ENCODE data around the gene PSMF1.

The PSMF1 gene, protein sequence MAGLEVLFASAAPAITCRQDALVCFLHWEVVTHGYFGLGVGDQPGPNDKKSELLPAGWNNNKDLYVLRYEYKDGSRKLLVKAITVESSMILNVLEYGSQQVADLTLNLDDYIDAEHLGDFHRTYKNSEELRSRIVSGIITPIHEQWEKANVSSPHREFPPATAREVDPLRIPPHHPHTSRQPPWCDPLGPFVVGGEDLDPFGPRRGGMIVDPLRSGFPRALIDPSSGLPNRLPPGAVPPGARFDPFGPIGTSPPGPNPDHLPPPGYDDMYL

DNA sequence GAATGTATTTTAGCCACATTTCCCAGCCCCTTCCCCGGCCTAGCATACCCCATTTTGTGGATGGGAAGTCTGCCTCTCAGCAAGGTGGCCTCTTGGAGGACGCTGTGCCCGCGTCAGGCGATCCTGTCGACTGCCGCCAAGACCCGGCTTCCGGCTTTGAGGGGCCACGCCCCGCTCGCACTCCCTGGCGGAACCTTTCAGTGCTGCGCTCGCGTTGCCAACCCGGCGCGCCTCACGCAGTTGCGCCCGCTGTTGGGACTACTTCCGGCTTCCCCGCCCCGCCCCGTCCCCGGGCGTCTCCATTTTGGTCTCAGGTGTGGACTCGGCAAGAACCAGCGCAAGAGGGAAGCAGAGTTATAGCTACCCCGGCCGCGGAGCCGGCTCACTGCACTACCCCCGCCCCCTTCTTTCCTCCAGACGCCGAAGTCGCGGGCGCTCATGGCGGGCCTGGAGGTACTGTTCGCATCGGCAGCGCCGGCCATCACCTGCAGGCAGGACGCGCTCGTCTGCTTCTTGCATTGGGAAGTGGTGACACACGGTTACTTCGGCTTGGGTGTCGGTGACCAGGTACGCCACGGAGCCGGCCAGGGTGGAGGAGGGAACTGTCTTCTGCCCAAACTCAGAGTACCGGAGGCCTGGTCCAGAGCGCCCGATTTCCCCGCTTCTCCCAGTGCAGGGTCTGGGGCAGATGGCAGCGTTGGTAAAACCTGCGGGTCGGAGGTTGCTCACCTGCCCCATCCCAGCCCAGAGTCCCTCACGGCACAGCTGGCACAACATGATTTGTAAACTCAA is at the start of gene PSMF1:
Gene PSMF1 (plus strand): TSS at position 267 of the 792 bp plus-strand sequence. CDS start 172 bp downstream, at position 439.
- peaks cover 51% of the 10 kb centered on the region for H3K4me1 Mint-ChIP-seq
- peaks cover 14% of the 10 kb centered on the region for H3K36me3 Mint-ChIP-seq
- H3K9me3 Mint-ChIP-seq, result no peaks in the 10 kb centered on the region
- H3K4me3 Mint-ChIP-seq, result peak within 1 kb of the TSS; percentile 90
- H3K27ac Mint-ChIP-seq, result peak within 1 kb of the TSS; percentile 84
- H3K27me3 Mint-ChIP-seq, result no peaks in the 10 kb centered on the region

DNA sequence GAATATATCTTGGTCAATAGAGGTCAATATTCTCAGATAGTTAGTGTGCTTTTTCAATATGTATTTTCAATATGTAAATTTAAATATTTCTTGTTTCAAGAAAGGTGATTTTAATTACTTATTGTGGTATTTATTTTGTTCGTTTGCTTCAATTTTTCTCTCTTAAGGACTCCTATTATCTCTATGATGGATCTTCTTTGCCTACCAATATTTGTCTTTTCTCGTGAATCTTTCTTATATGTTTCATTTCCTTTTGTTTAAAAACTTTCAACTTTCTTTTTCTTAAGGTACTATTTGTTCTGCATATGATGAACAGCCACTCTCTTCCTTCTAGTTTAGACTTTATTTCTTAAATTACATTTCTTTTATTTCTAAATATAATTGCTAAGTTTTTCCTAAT is 46.1 kb upstream of the PSMF1 start:
- no peak overlapping the region for H3K27ac Mint-ChIP-seq
- H3K4me1 Mint-ChIP-seq, result no peaks in the 10 kb centered on the region
- H3K4me3 Mint-ChIP-seq, result no peak overlapping the region
- H3K36me3 Mint-ChIP-seq, result peaks cover 16% of the 10 kb centered on the region
- H3K9me3 Mint-ChIP-seq, result peaks cover 12% of the 10 kb centered on the region
- H3K27me3 Mint-ChIP-seq, result no peaks in the 10 kb centered on the region

DNA sequence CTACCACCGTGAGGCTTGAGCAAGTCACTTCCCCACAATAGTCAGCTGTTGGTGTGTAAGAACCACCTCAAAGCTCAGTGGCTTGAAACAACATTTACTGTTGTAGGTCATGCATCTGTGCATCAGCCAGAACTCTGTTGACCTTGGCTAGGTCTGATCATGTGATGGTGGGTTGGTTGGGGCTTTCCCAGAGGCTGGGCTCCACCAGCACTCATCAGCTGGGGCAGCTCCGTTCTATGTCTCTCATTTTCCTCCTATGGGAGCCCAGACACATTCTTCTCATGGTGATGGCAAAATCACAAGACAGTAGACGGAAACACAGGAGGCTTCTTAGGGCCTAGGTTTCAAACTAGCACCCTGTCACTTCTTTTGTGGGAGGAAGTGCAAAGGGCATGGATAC is 42.8 kb upstream of the PSMF1 start:
- Mint-ChIP-seq H3K27ac (no peak overlapping the region), H3K9me3 (no peaks in the 10 kb centered on the region), H3K4me1 (no peaks in the 10 kb centered on the region), H3K4me3 (no peak overlapping the region), H3K27me3 (no peaks in the 10 kb centered on the region), H3K36me3 (peaks cover 7% of the 10 kb centered on the region)

DNA sequence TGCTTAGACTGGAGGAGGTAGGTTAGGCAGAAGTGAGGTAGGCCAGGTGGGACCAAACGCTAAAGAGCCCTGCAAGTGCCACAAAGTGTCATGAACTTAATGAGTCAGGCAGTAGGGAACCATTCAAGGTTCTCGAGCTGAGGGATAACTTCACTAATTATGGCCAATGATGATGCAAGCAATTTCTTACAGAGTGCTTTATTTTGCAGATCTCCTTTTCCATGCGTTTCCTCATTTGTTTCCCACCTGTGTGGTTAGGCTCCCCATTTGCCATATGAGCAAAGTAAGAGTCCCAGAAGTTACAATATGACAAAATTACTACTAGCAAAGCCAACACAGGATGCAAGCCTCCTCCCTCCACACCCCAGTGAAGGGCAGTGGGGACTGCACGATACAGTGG is 36.5 kb upstream of the PSMF1 start:
- peaks cover 14% of the 10 kb centered on the region for H3K4me1 Mint-ChIP-seq

DNA sequence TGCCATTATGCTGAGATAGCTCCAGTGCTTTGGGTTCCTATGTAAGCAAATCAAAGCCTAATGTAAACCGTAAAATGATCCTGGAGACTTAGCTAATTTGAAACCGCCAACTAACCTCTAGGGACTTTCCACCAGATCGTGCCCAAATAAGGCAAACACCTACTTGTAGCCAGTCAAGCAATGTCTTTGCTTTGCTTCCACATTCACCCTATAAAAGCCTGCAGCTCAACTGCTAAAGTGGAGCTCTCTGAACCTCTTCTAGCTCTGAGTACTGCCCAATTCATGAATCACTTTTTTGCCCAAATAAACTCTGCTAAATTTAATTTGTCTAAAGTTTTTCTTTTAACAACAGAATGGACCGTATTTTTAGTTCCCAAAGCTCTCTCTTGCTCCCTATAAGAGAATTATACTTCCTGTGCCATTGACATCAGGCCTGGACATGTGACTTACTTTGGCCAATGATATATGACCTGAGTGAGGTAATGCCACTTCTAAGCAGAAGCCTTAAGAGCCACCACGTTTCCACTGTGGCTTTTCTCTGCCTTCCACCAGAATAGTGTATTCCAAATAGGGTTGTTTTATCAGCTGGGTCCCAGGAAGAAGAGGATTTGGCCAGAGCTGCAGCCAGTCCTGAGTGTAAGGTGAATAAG is 34.8 kb upstream of the PSMF1 start:
- H3K4me1 Mint-ChIP-seq, result peaks cover 24% of the 10 kb centered on the region
- peaks cover 5% of the 10 kb centered on the region for H3K9me3 Mint-ChIP-seq
- no peak overlapping the region for H3K27ac Mint-ChIP-seq
- H3K36me3 Mint-ChIP-seq, result peaks cover 3% of the 10 kb centered on the region
- H3K27me3 Mint-ChIP-seq, result no peaks in the 10 kb centered on the region
- H3K4me3 Mint-ChIP-seq, result no peak overlapping the region

More for the DNA sequence above, 36.5 kb upstream of the PSMF1 start:
- peaks cover 3% of the 10 kb centered on the region for H3K36me3 Mint-ChIP-seq
- H3K4me3 Mint-ChIP-seq, result no peak overlapping the region
- H3K9me3 Mint-ChIP-seq, result peaks cover 5% of the 10 kb centered on the region
- no peaks in the 10 kb centered on the region for H3K27me3 Mint-ChIP-seq
- no peak overlapping the region for H3K27ac Mint-ChIP-seq

DNA sequence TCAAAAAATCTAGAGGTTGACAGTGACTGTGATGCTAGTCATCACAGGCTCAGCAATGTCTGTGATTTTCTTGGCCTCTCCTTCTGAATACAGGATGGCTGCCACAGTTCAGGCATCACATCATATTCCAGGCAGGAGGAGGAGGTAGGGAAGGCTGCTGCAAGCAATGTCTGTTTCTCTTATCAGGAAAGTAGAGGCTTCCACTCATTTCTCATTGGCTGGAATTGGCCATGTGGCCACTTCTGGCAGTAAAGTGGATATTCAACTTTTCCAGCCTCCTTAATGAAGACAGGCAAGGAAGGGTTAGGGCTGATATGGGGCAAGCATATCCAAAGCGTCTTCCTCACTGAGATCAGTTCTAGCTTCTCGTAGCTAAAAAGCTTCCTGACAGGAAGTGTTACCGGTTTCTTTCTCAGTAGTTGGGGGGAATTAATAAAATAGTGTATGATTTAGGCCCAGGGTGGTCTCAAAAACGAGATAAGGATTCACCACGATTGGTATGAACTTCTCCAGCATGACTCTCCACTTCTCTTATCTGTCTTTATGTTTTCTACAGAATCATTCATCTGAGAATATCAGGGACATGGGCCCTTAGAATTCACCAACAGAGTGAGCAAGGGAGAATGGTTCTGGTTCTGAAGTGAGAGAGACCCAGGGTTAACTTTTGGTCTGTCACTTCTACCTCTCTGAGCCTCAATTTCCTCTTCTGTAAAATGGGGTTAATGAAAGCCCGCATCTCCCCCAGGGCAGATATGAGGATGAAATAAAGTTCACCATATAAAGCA is 32.7 kb upstream of the PSMF1 start:
- H3K9me3 Mint-ChIP-seq, result peaks cover 7% of the 10 kb centered on the region
- H3K27ac Mint-ChIP-seq, result peak overlapping the region; percentile 15
- H3K36me3 Mint-ChIP-seq, result peaks cover 7% of the 10 kb centered on the region
- no peaks in the 10 kb centered on the region for H3K27me3 Mint-ChIP-seq
- H3K4me1 Mint-ChIP-seq, result peaks cover 24% of the 10 kb centered on the region
- no peak overlapping the region for H3K4me3 Mint-ChIP-seq

DNA sequence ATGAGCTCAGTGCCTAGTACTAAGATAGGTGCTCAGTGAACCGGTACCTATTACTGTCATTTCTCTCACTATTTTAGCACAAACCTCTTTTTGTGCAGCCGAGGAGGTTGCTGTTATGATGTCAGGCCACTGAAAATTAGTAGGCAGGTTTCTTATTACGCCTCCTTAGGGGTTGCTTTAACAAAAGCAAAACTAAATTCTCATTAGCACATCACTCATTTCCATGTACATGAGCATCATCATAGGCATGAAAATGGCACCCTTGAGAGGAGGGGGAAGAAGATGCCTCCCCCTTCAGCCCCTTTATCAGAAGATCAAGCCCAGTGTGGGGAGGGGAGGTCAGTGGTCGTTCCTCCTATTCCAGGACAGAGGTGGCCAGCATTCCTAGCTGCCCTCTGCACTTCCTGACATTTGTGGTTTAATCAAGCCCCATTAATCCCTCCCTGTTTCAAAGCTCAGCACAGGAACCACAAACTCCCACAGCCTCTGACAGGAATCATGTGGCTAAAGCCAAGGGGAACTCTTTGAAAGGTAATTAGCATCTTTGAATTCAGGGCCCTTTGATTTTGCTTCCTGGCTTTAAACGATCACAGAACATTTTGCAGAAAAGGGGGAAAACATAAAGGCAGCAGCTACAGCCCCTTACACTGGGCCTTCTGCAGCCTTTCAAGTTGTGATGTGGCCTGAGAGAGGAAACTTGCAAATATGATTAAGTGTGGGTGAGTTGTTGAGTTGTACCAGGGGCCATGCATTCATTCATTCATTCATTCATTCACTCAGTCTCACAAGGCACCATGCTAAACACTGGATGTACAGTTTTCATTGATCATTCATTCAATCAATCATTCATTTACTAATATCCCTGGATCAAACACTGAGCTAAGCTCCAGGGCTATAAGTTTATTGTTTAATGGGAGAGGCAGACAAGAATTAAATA is 31.9 kb upstream of the PSMF1 start:
- Mint-ChIP-seq H3K27ac (no peak overlapping the region), H3K4me3 (no peak overlapping the region), H3K27me3 (no peaks in the 10 kb centered on the region), H3K4me1 (peaks cover 24% of the 10 kb centered on the region), H3K9me3 (peaks cover 12% of the 10 kb centered on the region), H3K36me3 (peaks cover 12% of the 10 kb centered on the region)

DNA sequence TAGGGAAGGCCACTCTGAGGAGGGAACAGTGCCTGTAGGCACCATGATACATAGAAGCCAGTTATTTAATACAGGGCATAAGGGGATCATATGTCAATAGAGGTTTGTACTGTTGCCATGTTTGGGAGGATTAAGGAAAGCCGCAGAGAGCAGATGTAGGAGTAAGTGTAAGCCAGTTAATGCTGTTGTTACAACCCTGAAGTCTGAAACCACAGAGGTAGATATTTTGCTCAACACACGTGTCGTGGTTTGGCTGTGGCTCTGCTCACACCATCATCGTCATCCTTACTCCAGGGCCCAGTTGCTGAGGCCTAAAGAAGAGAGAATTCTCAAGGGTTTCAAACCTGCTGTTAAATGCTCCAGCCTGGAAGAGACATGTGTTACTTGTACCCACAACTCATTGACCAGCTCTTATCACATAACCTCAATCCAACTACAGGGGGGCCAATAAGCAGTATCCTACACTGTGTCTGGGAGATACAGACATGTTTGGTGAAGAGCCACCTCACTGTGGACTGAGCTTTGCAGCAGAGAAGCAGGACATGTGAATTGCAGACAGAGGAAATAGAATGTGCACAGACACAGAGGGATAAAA is 31.0 kb upstream of the PSMF1 start:
- peaks cover 24% of the 10 kb centered on the region for H3K4me1 Mint-ChIP-seq
- H3K27me3 Mint-ChIP-seq, result no peaks in the 10 kb centered on the region
- no peak overlapping the region for H3K27ac Mint-ChIP-seq
- no peak overlapping the region for H3K4me3 Mint-ChIP-seq
- H3K9me3 Mint-ChIP-seq, result peaks cover 19% of the 10 kb centered on the region
- H3K36me3 Mint-ChIP-seq, result peaks cover 14% of the 10 kb centered on the region

DNA sequence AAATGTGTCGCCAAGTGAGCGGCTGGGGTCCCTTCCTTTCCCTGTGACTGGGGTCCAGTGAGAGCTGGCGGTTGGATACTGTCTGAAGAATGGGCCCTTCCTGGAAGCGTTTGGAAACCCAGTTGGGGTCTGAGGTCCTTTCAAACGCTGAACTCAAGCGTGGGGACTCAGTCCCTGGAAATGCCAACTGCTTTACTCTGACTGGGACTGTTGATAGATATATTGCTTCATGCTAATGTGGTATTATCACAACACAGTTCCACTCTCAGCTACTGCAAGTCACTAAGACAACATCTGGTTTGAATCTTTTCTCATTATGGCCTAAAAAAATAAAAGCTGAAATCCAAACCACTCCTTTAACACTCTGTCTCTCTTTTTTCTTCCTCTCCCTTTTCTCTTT is 23.7 kb upstream of the PSMF1 start:
- H3K4me3 Mint-ChIP-seq, result no peak overlapping the region
- H3K27me3 Mint-ChIP-seq, result no peaks in the 10 kb centered on the region
- peaks cover 21% of the 10 kb centered on the region for H3K9me3 Mint-ChIP-seq
- H3K36me3 Mint-ChIP-seq, result peaks cover 19% of the 10 kb centered on the region
- H3K27ac Mint-ChIP-seq, result no peak overlapping the region
- H3K4me1 Mint-ChIP-seq, result no peaks in the 10 kb centered on the region

DNA sequence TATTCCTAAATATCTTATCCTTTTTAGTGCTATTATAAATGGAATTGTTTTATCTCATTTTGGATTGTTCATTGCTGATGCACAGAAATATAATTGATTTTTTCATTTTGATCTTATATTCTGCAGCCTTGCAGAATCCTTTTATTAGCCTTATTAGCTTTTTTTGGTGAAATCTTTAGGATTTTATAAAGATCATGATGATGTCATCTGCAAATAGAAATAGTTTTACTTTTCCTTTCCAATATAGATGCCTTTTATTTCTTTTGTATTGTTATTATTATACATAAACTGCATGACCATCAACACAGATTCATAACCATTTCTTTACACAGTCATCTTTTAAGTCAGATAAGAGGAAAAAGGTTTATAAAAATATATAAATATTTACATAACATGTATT is 16.9 kb upstream of the PSMF1 start:
- Mint-ChIP-seq H3K27ac (no peak overlapping the region), H3K27me3 (no peaks in the 10 kb centered on the region), H3K4me1 (no peaks in the 10 kb centered on the region), H3K4me3 (no peak overlapping the region), H3K36me3 (peaks cover 7% of the 10 kb centered on the region), H3K9me3 (peaks cover 10% of the 10 kb centered on the region)

DNA sequence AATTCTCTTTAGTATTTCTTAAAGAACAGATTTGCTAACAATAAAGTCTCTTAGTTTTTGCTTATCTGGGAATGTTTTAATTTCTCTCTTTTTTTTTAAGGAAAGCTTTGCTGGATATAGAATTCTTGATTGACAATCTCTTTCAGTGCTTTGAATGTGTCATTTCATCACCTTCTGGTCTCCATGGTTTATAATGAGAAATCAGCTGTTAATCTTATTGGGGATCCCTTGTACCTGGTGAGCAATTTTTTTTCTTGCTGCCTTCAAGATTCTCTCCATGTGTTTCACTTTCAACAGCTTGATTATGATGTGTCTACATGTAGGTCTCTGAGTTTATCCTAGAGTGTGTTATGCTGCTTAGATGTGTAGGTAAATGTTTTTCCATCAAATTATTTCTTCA is 16.4 kb upstream of the PSMF1 start:
- no peaks in the 10 kb centered on the region for H3K27me3 Mint-ChIP-seq
- H3K36me3 Mint-ChIP-seq, result peaks cover 7% of the 10 kb centered on the region
- H3K4me3 Mint-ChIP-seq, result no peak overlapping the region
- H3K4me1 Mint-ChIP-seq, result no peaks in the 10 kb centered on the region
- no peak overlapping the region for H3K27ac Mint-ChIP-seq
- H3K9me3 Mint-ChIP-seq, result peaks cover 10% of the 10 kb centered on the region

DNA sequence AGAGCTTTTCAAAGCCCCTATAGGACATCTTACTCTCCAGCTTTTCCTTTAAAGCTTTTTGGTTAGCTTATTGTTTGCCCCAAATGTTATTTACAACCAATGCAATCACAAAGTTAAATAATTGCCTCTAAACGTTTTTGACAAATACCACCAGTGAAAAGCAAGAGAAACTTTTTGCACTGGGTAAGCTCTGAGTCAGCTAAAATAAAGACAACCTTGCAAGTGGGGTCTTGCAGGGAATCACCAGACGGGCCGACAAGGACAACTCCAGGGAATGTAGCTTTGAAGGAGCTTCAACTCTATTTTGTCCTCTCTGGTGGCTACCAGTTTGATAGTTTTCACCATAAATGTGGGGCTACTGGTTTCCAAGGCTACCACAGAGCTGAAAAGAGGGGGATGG is 14.7 kb upstream of the PSMF1 start:
- peaks cover 7% of the 10 kb centered on the region for H3K4me1 Mint-ChIP-seq
- peaks cover 10% of the 10 kb centered on the region for H3K9me3 Mint-ChIP-seq
- no peak overlapping the region for H3K4me3 Mint-ChIP-seq
- no peak overlapping the region for H3K27ac Mint-ChIP-seq
- H3K36me3 Mint-ChIP-seq, result peaks cover 7% of the 10 kb centered on the region
- H3K27me3 Mint-ChIP-seq, result no peaks in the 10 kb centered on the region

DNA sequence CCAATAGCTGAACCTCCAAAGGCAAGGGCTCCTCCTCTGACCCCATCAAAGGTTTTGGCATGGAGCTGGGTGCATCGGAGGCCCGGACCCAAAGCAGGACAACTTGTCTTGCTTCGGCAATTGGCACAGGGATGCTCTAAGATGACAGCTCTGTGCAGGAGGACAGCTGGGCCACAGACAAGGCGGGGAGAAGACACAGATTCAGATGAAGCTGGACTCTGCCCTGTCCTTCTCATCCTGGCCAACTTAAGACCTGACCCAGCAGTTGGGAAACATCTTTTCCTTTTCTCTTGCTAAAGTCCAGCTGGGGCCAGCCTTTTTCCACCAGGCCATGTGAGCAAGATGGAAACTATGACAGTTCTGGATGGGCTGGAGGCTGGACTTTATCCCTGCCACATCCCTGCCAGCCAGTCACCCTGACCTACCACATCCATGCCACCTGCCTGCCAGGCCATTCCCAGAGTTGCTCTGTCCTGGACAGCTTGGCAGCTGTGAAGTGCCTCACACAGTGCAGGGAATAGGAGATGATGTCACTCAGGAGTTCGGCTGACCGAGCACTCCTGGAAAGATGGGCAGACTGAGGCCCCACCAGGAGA is 12.7 kb upstream of the PSMF1 start:
- H3K27me3 Mint-ChIP-seq, result no peaks in the 10 kb centered on the region
- peaks cover 10% of the 10 kb centered on the region for H3K9me3 Mint-ChIP-seq
- no peak overlapping the region for H3K4me3 Mint-ChIP-seq
- H3K4me1 Mint-ChIP-seq, result peaks cover 7% of the 10 kb centered on the region
- peaks cover 7% of the 10 kb centered on the region for H3K36me3 Mint-ChIP-seq
- no peak overlapping the region for H3K27ac Mint-ChIP-seq

DNA sequence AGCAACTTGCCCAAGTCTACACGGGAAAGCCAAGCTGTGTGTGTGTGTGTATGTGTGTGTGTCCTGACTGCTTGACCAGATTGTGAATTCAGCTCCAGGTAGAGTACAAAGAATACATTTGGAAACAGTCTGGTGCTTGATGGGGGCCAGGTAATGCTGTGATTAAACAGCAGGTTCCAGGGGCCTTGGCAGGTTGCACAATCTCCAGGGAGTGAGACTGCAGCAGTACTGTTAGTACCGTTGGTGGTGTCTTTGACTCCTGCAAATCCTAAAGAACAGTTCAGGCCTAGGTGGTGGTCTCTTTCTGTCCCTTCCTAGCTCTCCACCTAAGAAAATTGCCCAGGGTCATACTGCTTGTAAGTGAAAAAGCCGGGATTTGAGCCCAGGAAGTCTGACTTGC is 11.2 kb upstream of the PSMF1 start:
- H3K27me3 Mint-ChIP-seq, result no peaks in the 10 kb centered on the region
- peaks cover 7% of the 10 kb centered on the region for H3K9me3 Mint-ChIP-seq
- H3K27ac Mint-ChIP-seq, result no peak overlapping the region
- peaks cover 7% of the 10 kb centered on the region for H3K4me1 Mint-ChIP-seq
- no peak overlapping the region for H3K4me3 Mint-ChIP-seq
- H3K36me3 Mint-ChIP-seq, result peaks cover 5% of the 10 kb centered on the region

All from activated naive CD4-positive, alpha-beta T cell treated with anti-CD3 and anti-CD28 coated beads, Interleukin-2, amount 50 U/mL, for 24 hours (primary cell).